ENCODE data around the gene MRI1. TPM values are rescaled to one million over a fixed set of nuclear protein-coding genes. Genes with fewer than 3 reads are reported as not detected.
"Not testable (repeated sequence)": the region's sequence is repeated elsewhere in the genome, so short reads cannot be mapped to it uniquely, and the experiment has no call there.

The MRI1 gene
- total RNA-seq, 2 experiments from 2014 or later: 20.4 to 21.1 TPM

- intact Hi-C loops (cut with DNase I, micrococcal nuclease): loop anchor here in 1 of 2 experiments (10.0 kb wide), 1 partner anchor 664 kb away; the partner anchor contains the start of genes NACC1 and TRMT1
- no peak overlapping the region for H3K4me3 Mint-ChIP-seq
- Histone ChIP-seq H3K9me3 (ENCODE audit: control insufficient read depth in 1 of 2, insufficient read depth in 1 of 2, low read length in 2 of 2) (peaks cover 0 to 4% of the 10 kb centered on the region in 2 experiments), H3K4me1 (ENCODE audit: insufficient read depth, low read length) (peaks cover 40% of the 10 kb centered on the region), H3K36me3 (ENCODE audit: insufficient read depth, low read length) (peaks cover 32% of the 10 kb centered on the region), H3K27ac (ENCODE audit: low read depth in 1 of 2, low read length in 2 of 2) (no peak overlapping the region), H3K4me3 (ENCODE audit: low read length) (no peak overlapping the region), H3K27me3 (ENCODE audit: control insufficient read depth in 1 of 2, insufficient read depth in 2 of 2, low read length in 2 of 2) (no peaks in the 10 kb centered on the region)
- no peak for DNase-seq
- no peak for ATAC-seq (ENCODE audit: poor library complexity)
- no peak for TF ChIP-seq CTCF (IDR thresholded peaks at IDR 0.05)
- peaks cover 50% of the 10 kb centered on the region for H3K36me3 Mint-ChIP-seq (ENCODE audit: low read depth)
- no peaks in the 10 kb centered on the region for H3K27me3 Mint-ChIP-seq
- H3K4me1 Mint-ChIP-seq (ENCODE audit: low read depth): peaks cover 32% of the 10 kb centered on the region
- CTCF ChIA-PET: no interaction called here
- POLR2A ChIA-PET: interaction anchor here (1.1 to 2.1 kb wide), 3 partner anchors 10 to 611 kb away, joined by 3 to 11 read pairs (median 4); partner anchors contain the start of gene MRI1
- no peaks in the 10 kb centered on the region for H3K9me3 Mint-ChIP-seq
- peak overlapping the region; percentile 44 for H3K27ac Mint-ChIP-seq
Measured at GRCh38 chr19:13778398-13778797, 14.1 kb downstream of the MRI1 start.

GRCh38 chr19:13778847-13779246, 14.5 kb downstream of the MRI1 start:
- H3K4me3 Mint-ChIP-seq: no peak overlapping the region
- POLR2A ChIA-PET: interaction anchor here (1.1 to 2.1 kb wide), 3 partner anchors 9 to 612 kb away, joined by 3 to 11 read pairs (median 4); partner anchors contain the start of gene MRI1
- no peaks in the 10 kb centered on the region for H3K27me3 ChIP-seq (ENCODE audit: control insufficient read depth in 1 of 2, insufficient read depth in 2 of 2, low read length in 2 of 2)
- CTCF ChIA-PET: no interaction called here
- peaks cover 0 to 4% of the 10 kb centered on the region in 2 experiments for H3K9me3 ChIP-seq (ENCODE audit: control insufficient read depth in 1 of 2, insufficient read depth in 1 of 2, low read length in 2 of 2)
- intact Hi-C loops (cut with DNase I, micrococcal nuclease): loop anchor here in 1 of 2 experiments (10.0 kb wide), 1 partner anchor 664 kb away; the partner anchor contains the start of genes NACC1 and TRMT1
- ATAC-seq (ENCODE audit: poor library complexity): no peak
- H3K4me1 ChIP-seq (ENCODE audit: insufficient read depth, low read length): peaks cover 38% of the 10 kb centered on the region
- TF ChIP-seq CTCF (IDR thresholded peaks at IDR 0.05): no peak
- peaks cover 32% of the 10 kb centered on the region for H3K36me3 ChIP-seq (ENCODE audit: insufficient read depth, low read length)
- H3K27ac Mint-ChIP-seq: peak overlapping the region; percentile 44
- H3K4me3 ChIP-seq (ENCODE audit: low read length): no peak overlapping the region
- H3K27ac ChIP-seq (ENCODE audit: low read depth in 1 of 2, low read length in 2 of 2): peak overlapping the region in 1 of 2 donors; percentile 34
- DNase-seq: no peak
- no peaks in the 10 kb centered on the region for H3K9me3 Mint-ChIP-seq
- no peaks in the 10 kb centered on the region for H3K27me3 Mint-ChIP-seq
- peaks cover 32% of the 10 kb centered on the region for H3K4me1 Mint-ChIP-seq (ENCODE audit: low read depth)
- H3K36me3 Mint-ChIP-seq (ENCODE audit: low read depth): peaks cover 50% of the 10 kb centered on the region

- peaks cover 42% of the 10 kb centered on the region for H3K4me1 ChIP-seq (ENCODE audit: insufficient read depth, low read length)
- peaks cover 41% of the 10 kb centered on the region for H3K36me3 Mint-ChIP-seq (ENCODE audit: low read depth)
- POLR2A ChIA-PET: interaction anchor here (1.2 to 2.1 kb wide), 2 partner anchors 8 to 16 kb away, joined by 3 to 11 read pairs; partner anchors contain the start of gene MRI1
- H3K4me1 Mint-ChIP-seq (ENCODE audit: low read depth): peaks cover 27% of the 10 kb centered on the region
- H3K27ac Mint-ChIP-seq: peak overlapping the region; percentile 44
- H3K27ac ChIP-seq (ENCODE audit: low read depth in 1 of 2, low read length in 2 of 2); CTCF ChIA-PET; H3K27me3 Mint-ChIP-seq; DNase-seq; ATAC-seq (ENCODE audit: poor library complexity); H3K27me3 ChIP-seq (ENCODE audit: control insufficient read depth in 1 of 2, insufficient read depth in 2 of 2, low read length in 2 of 2); H3K4me3 ChIP-seq (ENCODE audit: low read length); H3K4me3 Mint-ChIP-seq; H3K9me3 Mint-ChIP-seq; H3K9me3 ChIP-seq (ENCODE audit: control insufficient read depth in 1 of 2, insufficient read depth in 1 of 2, low read length in 2 of 2): not testable (repeated sequence)
- intact Hi-C loops (cut with DNase I, micrococcal nuclease): loop anchor here in 1 of 2 experiments (10.0 kb wide), 1 partner anchor 665 kb away; the partner anchor contains the start of genes NACC1 and TRMT1
- peaks cover 32% of the 10 kb centered on the region for H3K36me3 ChIP-seq (ENCODE audit: insufficient read depth, low read length)
Measured at GRCh38 chr19:13779794-13780193, 15.5 kb downstream of the MRI1 start.
